SU-DHL-6 (cell line): Measurements from ENCODE around the gene WDR36.

Experiments
- H2AFZ ChIP-seq: fragments of 200-600 bp; sonication (generic); 2 replicates; pipeline ENCODE4 v1.6.1; 2014; ENCODE audit warnings: low read depth, mild to moderate bottlenecking, moderate library complexity, mixed read lengths, antibody characterized with exemption, low read length; ENCODE audit not compliant: severe bottlenecking
- H3F3A ChIP-seq: fragments of 200-600 bp; shearing (Covaris generic); 2 replicates; pipeline ENCODE4 v1.6.0; 2016; ENCODE audit warnings: antibody characterized with exemption, mild to moderate bottlenecking; ENCODE audit not compliant: insufficient read depth
- H3K27ac ChIP-seq: fragments of 200-600 bp; sonication (generic); 2 replicates; pipeline ENCODE4 v1.5.1; 2016; ENCODE audit warnings: low read depth, mild to moderate bottlenecking, low read length, moderate library complexity, mixed read lengths
- H3K27me3 ChIP-seq: fragments of 200-600 bp; sonication (generic), shearing (Covaris generic); 2 replicates; pipeline ENCODE4 v1.6.0; 2014; ENCODE audit warnings: mild to moderate bottlenecking, low read length
- H3K36me3 ChIP-seq: fragments of 200-600 bp; sonication (generic); 2 replicates; pipeline ENCODE4 v1.6.1; 2014; ENCODE audit warnings: mild to moderate bottlenecking, low read length, mixed read lengths
- H3K4me2 ChIP-seq: fragments of 300-600, 200-600 bp; shearing (Covaris generic), sonication (generic); 2 replicates; pipeline ENCODE4 v1.6.0; 2014; ENCODE audit warnings: low read length, low read depth, mild to moderate bottlenecking; ENCODE audit not compliant: poor library complexity, severe bottlenecking
- H3K4me3 ChIP-seq: fragments of 200-600 bp; sonication (generic); 2 replicates; pipeline ENCODE4 v1.5.1; 2014; ENCODE audit warnings: antibody characterized with exemption, low read length, mild to moderate bottlenecking, mixed read lengths; ENCODE audit not compliant: insufficient read depth, poor library complexity, severe bottlenecking
- H3K79me2 ChIP-seq: fragments of 200-600 bp; sonication (generic); 2 replicates; pipeline ENCODE4 v1.6.1; 2014; ENCODE audit warnings: mild to moderate bottlenecking, low read length, moderate library complexity; ENCODE audit not compliant: insufficient read depth
- H3K9ac ChIP-seq: fragments of 200-600 bp; sonication (generic); 2 replicates; pipeline ENCODE4 v1.7.0; 2014; ENCODE audit warnings: mild to moderate bottlenecking, low read length
- H3K9me2 ChIP-seq: fragments of 200-600 bp; sonication (generic); replicated peaks from 2 replicates; pipeline ENCODE4 v1.6.1; 2014; ENCODE audit warnings: low read length; ENCODE audit not compliant: insufficient read depth
- H3K9me3 ChIP-seq: fragments of 200-600 bp; sonication (generic); 2 replicates; pipeline ENCODE4 v1.6.1; 2014; ENCODE audit warnings: low read length, mixed read lengths; ENCODE audit not compliant: insufficient read depth
- H4K20me1 ChIP-seq: fragments of 200-600 bp; sonication (generic); 2 replicates; pipeline ENCODE4 v1.6.1; 2014; ENCODE audit warnings: low read depth, mild to moderate bottlenecking, antibody characterized with exemption, low read length, moderate library complexity, mixed read lengths
- CTCF ChIP-seq: fragments of 200-600 bp; sonication (generic); IDR thresholded peaks from one replicate; pipeline ENCODE4 v1.5.1; 2017; ENCODE audit warnings: antibody characterized with exemption, mild to moderate bottlenecking, low read length, moderate library complexity; ENCODE audit not compliant: insufficient read depth, poor library complexity, severe bottlenecking
- EZH2phosphoT487 ChIP-seq: fragments of 200-600 bp; sonication (generic), shearing (Covaris generic); conservative IDR thresholded peaks from 2 replicates; pipeline ENCODE4 v1.6.1; 2018; ENCODE audit warnings: mild to moderate bottlenecking, antibody characterized with exemption, low read length, moderate library complexity, mixed read lengths

WDR36 gene

GRCh38 chr5:111117136-111117535, 25.0 kb downstream of the WDR36 start:
- Histone ChIP-seq H3K4me2 (no peak overlapping the region), H3K9me2 (no peaks in the 10 kb centered on the region), H3K27me3 (no peaks in the 10 kb centered on the region), H3K79me2 (0 out of 2 replicates have a peak, but pooled peaks cover 5% of the 10 kb centered on the region), H3K36me3 (peaks cover 73% of the 10 kb centered on the region), H3K27ac (no peak overlapping the region), H3K9ac (no peak overlapping the region), H4K20me1 (peaks cover 2% of the 10 kb centered on the region; the same call in 1 of the 2 replicates), H3K9me3 (no peaks in the 10 kb centered on the region), H3F3A (0 out of 2 replicates have a peak, but pooled peaks cover 2% of the 10 kb centered on the region), H2AFZ (no peak overlapping the region), H3K4me3 (no peak overlapping the region)
- no peak for TF ChIP-seq EZH2phosphoT487
- TF ChIP-seq CTCF, result no peak

- Histone ChIP-seq H3K79me2 (0 out of 2 replicates have a peak, but pooled peaks cover 5% of the 10 kb centered on the region), H3K9me2 (no peaks in the 10 kb centered on the region), H3K36me3 (peaks cover 67% of the 10 kb centered on the region), H3K9me3 (no peaks in the 10 kb centered on the region), H3K4me3 (no peak overlapping the region), H2AFZ (no peak overlapping the region), H4K20me1 (peaks cover 2% of the 10 kb centered on the region; the same call in 1 of the 2 replicates), H3K9ac (no peak overlapping the region), H3F3A (0 out of 2 replicates have a peak, but pooled peaks cover 2% of the 10 kb centered on the region), H3K27me3 (no peaks in the 10 kb centered on the region), H3K4me2 (no peak overlapping the region), H3K27ac (no peak overlapping the region)
- TF ChIP-seq EZH2phosphoT487, result no peak
- no peak for TF ChIP-seq CTCF
Measured at GRCh38 chr5:111119221-111119620, 27.1 kb downstream of the WDR36 start.

GRCh38 chr5:111119856-111120255, 27.7 kb downstream of the WDR36 start:
- H3K36me3 ChIP-seq, result peaks cover 71% of the 10 kb centered on the region
- H3K9me2 ChIP-seq, result no peaks in the 10 kb centered on the region
- no peak overlapping the region for H3K27ac ChIP-seq
- no peak overlapping the region for H3K9ac ChIP-seq
- H4K20me1 ChIP-seq, result peaks cover 2% of the 10 kb centered on the region; the same call in 1 of the 2 replicates
- 0 out of 2 replicates have a peak, but pooled peaks cover under 1% of the 10 kb centered on the region for H3F3A ChIP-seq
- H2AFZ ChIP-seq, result no peak overlapping the region
- no peak for TF ChIP-seq EZH2phosphoT487
- TF ChIP-seq CTCF, result no peak
- H3K4me3 ChIP-seq, result no peak overlapping the region
- no peak overlapping the region for H3K4me2 ChIP-seq
- H3K79me2 ChIP-seq, result 0 out of 2 replicates have a peak, but pooled peaks cover 5% of the 10 kb centered on the region
- H3K9me3 ChIP-seq, result no peaks in the 10 kb centered on the region
- H3K27me3 ChIP-seq, result no peaks in the 10 kb centered on the region

GRCh38 chr5:111120911-111121310, 28.8 kb downstream of the WDR36 start:
- Histone ChIP-seq H3K4me2 (no peak overlapping the region), H3K9ac (no peak overlapping the region), H2AFZ (no peak overlapping the region), H3K9me2 (no peaks in the 10 kb centered on the region), H3K4me3 (no peak overlapping the region), H3K9me3 (no peaks in the 10 kb centered on the region), H3K79me2 (no peaks in the 10 kb centered on the region), H3K36me3 (peaks cover 73% of the 10 kb centered on the region), H3F3A (no peaks in the 10 kb centered on the region), H3K27ac (no peak overlapping the region), H3K27me3 (no peaks in the 10 kb centered on the region), H4K20me1 (peaks cover 2% of the 10 kb centered on the region; the same call in 1 of the 2 replicates)
- TF ChIP-seq EZH2phosphoT487, result no peak
- TF ChIP-seq CTCF, result no peak
